Thyroid gland (tissue), 4 donors: ENCODE measurements around the gene TNNT2.

Source experiments
- POLR2A ChIP-seq, 2 donors: fragments of 450-650 bp; IDR thresholded peaks; one replicate each; pipeline ENCODE4 v1.6.1; 2017; ENCODE audit warnings: antibody characterized with exemption in 2 of 2, mild to moderate bottlenecking in 2 of 2, moderate library complexity in 1 of 2
- TF ChIP-seq, protein P1 (sequence below), 6 experiments: fragments of 200-600 bp in 3 of 6; fragments of 450-650 bp in 3 of 6; sonication (generic) in 3 of 6; IDR thresholded peaks; one replicate each; pipeline ENCODE4 v1.5.1; 2016 to 2019; ENCODE audit warnings: antibody characterized with exemption in 6 of 6, mild to moderate bottlenecking in 2 of 6, inconsistent platforms in 1 of 6, moderate library complexity in 1 of 6

DNA sequence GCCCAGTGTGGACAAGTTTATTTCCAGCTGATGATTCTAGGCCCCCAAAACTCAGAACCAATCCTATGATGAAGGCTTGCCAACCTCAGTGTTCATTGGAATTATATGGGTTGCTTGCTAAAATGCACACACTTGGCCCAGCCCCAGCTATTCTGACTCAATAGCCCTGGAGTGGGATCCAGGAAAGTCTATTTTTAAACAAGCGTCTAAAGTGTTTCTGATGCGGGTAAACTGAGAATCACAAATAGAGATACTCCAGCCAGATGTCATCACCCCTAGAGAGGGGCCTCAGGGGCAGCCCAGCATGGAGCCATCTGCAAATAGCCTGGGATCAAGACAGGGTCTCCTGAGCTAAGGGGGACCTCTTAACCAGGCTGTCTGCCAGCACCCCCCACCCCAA, 48.2 kb downstream of the TNNT2 start:
- TF ChIP-seq, protein P1, sequence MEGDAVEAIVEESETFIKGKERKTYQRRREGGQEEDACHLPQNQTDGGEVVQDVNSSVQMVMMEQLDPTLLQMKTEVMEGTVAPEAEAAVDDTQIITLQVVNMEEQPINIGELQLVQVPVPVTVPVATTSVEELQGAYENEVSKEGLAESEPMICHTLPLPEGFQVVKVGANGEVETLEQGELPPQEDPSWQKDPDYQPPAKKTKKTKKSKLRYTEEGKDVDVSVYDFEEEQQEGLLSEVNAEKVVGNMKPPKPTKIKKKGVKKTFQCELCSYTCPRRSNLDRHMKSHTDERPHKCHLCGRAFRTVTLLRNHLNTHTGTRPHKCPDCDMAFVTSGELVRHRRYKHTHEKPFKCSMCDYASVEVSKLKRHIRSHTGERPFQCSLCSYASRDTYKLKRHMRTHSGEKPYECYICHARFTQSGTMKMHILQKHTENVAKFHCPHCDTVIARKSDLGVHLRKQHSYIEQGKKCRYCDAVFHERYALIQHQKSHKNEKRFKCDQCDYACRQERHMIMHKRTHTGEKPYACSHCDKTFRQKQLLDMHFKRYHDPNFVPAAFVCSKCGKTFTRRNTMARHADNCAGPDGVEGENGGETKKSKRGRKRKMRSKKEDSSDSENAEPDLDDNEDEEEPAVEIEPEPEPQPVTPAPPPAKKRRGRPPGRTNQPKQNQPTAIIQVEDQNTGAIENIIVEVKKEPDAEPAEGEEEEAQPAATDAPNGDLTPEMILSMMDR (IDR thresholded peaks at IDR 0.05), result no peak
- no peak for TF ChIP-seq POLR2A (IDR thresholded peaks at IDR 0.05)
